HepG2 (cell line): ENCODE results near the gene MNAT1. TPM values are rescaled to one million over a fixed set of nuclear protein-coding genes. Genes with fewer than 3 reads are reported as not detected.

ENCODE experiments used
- ARNT ChIP-seq: fragments of 450-650 bp; IDR thresholded peaks from 2 replicates; pipeline ENCODE4 v1.6.1; 2017
- FOXK2 ChIP-seq: fragments of 450-650 bp; IDR thresholded peaks from 2 replicates; pipeline ENCODE4 v1.6.1; 2016
- GLI4 ChIP-seq: sonication (generic); formaldehyde crosslinking; IDR thresholded peaks from 2 replicates; pipeline ENCODE4 v1.5.1; 2020; ENCODE audit warnings: missing genetic modification reagents, mild to moderate bottlenecking, moderate library complexity, borderline replicate concordance
- HDAC1 ChIP-seq: sonication (generic); formaldehyde crosslinking; IDR thresholded peaks from 2 replicates; pipeline ENCODE4 v1.5.1; 2020; ENCODE audit warnings: mild to moderate bottlenecking, missing genetic modification reagents
- KDM5A ChIP-seq: fragments of 200-600 bp; sonication (generic); IDR thresholded peaks from 2 replicates; pipeline ENCODE4 v1.7.0; 2018; ENCODE audit warnings: antibody characterized with exemption, mild to moderate bottlenecking, low read length, borderline replicate concordance
- MIER3 ChIP-seq: IDR thresholded peaks from 2 replicates; pipeline ENCODE4 v1.6.1; 2016; ENCODE audit warnings: missing compliant biosample characterization, borderline replicate concordance
- NKX3-1 ChIP-seq: sonication (generic); formaldehyde crosslinking; IDR thresholded peaks from 2 replicates; pipeline ENCODE4 v1.5.0; 2020; ENCODE audit warnings: missing genetic modification reagents
- NPAS2 ChIP-seq: sonication (generic); formaldehyde crosslinking; IDR thresholded peaks from 2 replicates; pipeline ENCODE4 v1.8.0; 2022; ENCODE audit warnings: mild to moderate bottlenecking, missing genetic modification reagents, borderline replicate concordance
- PHF5A ChIP-seq: IDR thresholded peaks from one replicate; pipeline ENCODE4 v1.6.1; 2018; ENCODE audit warnings: low read depth, missing genetic modification reagents; ENCODE audit not compliant: unreplicated experiment
- RXRB ChIP-seq: IDR thresholded peaks from 2 replicates; pipeline ENCODE4 v1.6.1; 2016; ENCODE audit warnings: borderline replicate concordance, missing genetic modification reagents, missing compliant biosample characterization
- SIN3B ChIP-seq: fragments of 150-350 bp; IDR thresholded peaks from 2 replicates; pipeline ENCODE4 v1.6.1; 2014; ENCODE audit warnings: low read length
- SP5 ChIP-seq: IDR thresholded peaks from 2 replicates; pipeline ENCODE4 v1.6.1; 2016; ENCODE audit warnings: low read depth, borderline replicate concordance
- TBX2 ChIP-seq: sonication (generic); formaldehyde crosslinking; IDR thresholded peaks from 2 replicates; pipeline ENCODE4 v1.5.0; 2020; ENCODE audit warnings: missing genetic modification reagents, mild to moderate bottlenecking, borderline replicate concordance
- ZNF12 ChIP-seq: sonication (generic); formaldehyde crosslinking; IDR thresholded peaks from 2 replicates; pipeline ENCODE4 v1.5.0; 2020; ENCODE audit warnings: missing genetic modification reagents
- ZNF253 ChIP-seq: sonication (generic); formaldehyde crosslinking; IDR thresholded peaks from 2 replicates; pipeline ENCODE4 v1.8.0; 2022; ENCODE audit warnings: mild to moderate bottlenecking, missing genetic modification reagents, borderline replicate concordance
- ZNF329 ChIP-seq: sonication (generic); formaldehyde crosslinking; IDR thresholded peaks from 2 replicates; pipeline ENCODE4 v1.9.0; 2021; ENCODE audit warnings: low read depth, mild to moderate bottlenecking, missing genetic modification reagents
- ZNF335 ChIP-seq: sonication (generic); formaldehyde crosslinking; IDR thresholded peaks from 2 replicates; pipeline ENCODE4 v1.4.0; 2020; ENCODE audit warnings: missing genetic modification reagents
- ZNF446 ChIP-seq: sonication (generic); formaldehyde crosslinking; IDR thresholded peaks from 2 replicates; pipeline ENCODE4 v1.5.0; 2020; ENCODE audit warnings: mild to moderate bottlenecking, missing genetic modification reagents
- ZNF614 ChIP-seq: IDR thresholded peaks from 2 replicates; pipeline ENCODE4 v1.6.1; 2018; ENCODE audit warnings: missing biosample characterization, missing genetic modification reagents, inconsistent platforms, borderline replicate concordance
- ZNF713 ChIP-seq: sonication (generic); formaldehyde crosslinking; IDR thresholded peaks from 2 replicates; pipeline ENCODE4 v1.4.0; 2020; ENCODE audit warnings: mild to moderate bottlenecking, missing genetic modification reagents
- ZNF792 ChIP-seq: IDR thresholded peaks from 2 replicates; pipeline ENCODE4 v1.6.1; 2016
- ZNF816 ChIP-seq: sonication (generic); formaldehyde crosslinking; IDR thresholded peaks from 2 replicates; pipeline ENCODE4 v1.8.0; 2022; ENCODE audit warnings: missing genetic modification reagents, mild to moderate bottlenecking, borderline replicate concordance
- polyA plus RNA-seq, 8 experiments: library from polyadenylated mRNA; depleted of rRNA in 3 of 8; stranded (reverse) in 7 of 8; unstranded in 1 of 8; fragments of >200 nt; fragmentation: Illumina TruSeq in 4 of 8; extraction: Trizol in 4 of 8; gene quantifications; 2 replicates each; pipeline versions ENCODE4 v1.2.1 to v1.2.3, GENCODE V29; 2011 to 2016; ENCODE audit warnings: low read depth in 4 of 8, missing spikeins in 1 of 8, mixed read lengths in 1 of 8; ENCODE audit not compliant: insufficient read depth in 1 of 8
- total RNA-seq, 5 experiments: library from RNA; depleted of rRNA; stranded (reverse); fragments of >200 nt; fragmentation: Illumina TruSeq; extraction: Trizol; gene quantifications; 2 replicates each; pipeline ENCODE4 v1.2.3, GENCODE V29; 2016; ENCODE audit warnings: low read depth in 1 of 5
- TF ChIP-seq, protein P1 (sequence below): sonication (generic); formaldehyde crosslinking; conservative IDR thresholded peaks from 2 replicates; pipeline ENCODE4 v1.5.0; 2020; ENCODE audit warnings: missing genetic modification reagents
- TF ChIP-seq, protein P2 (sequence below): sonication (generic); formaldehyde crosslinking; IDR thresholded peaks from 2 replicates; pipeline ENCODE4 v1.5.0; 2020; ENCODE audit warnings: missing genetic modification reagents, mild to moderate bottlenecking, borderline replicate concordance
- TF ChIP-seq, protein P3 (sequence below): fragments of 450-650 bp; IDR thresholded peaks from 2 replicates; pipeline ENCODE4 v1.6.1; 2016
- TF ChIP-seq, protein P4 (sequence below): sonication (generic); formaldehyde crosslinking; IDR thresholded peaks from 2 replicates; pipeline ENCODE4 v1.8.0; 2022; ENCODE audit warnings: mild to moderate bottlenecking, missing genetic modification reagents; ENCODE audit not compliant: insufficient replicate concordance
- TF ChIP-seq, protein P5 (sequence below): sonication (generic); formaldehyde crosslinking; IDR thresholded peaks from 2 replicates; pipeline ENCODE4 v1.4.0; 2020; ENCODE audit warnings: missing genetic modification reagents

Gene MNAT1
- total and polyA plus RNA-seq, 2 of the 13 experiments (the other 11 are each of a cell fraction or from before 2014, with no cell fraction given), result 49.2 to 94.8 TPM

DNA sequence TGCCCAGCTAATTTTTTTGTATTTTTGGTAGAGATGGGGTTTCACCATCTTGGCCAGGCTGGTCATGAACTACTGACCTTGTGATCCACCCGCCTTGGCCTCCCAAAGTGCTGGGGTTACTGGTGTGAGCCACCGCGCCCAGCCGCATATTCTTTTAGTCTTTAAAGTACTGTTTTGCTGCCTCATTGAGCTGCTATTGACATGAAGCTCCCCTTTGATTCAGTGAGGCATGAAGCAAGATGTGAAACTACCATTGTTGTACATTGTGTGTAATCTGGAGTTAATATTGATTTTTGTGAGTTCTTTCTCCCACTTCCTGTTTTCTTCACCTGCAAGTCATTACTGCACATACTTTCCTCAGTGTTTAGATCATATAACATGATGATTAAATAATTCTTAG lies 80.8 kb downstream of the MNAT1 start (continued):
- TF ChIP-seq, protein P1, sequence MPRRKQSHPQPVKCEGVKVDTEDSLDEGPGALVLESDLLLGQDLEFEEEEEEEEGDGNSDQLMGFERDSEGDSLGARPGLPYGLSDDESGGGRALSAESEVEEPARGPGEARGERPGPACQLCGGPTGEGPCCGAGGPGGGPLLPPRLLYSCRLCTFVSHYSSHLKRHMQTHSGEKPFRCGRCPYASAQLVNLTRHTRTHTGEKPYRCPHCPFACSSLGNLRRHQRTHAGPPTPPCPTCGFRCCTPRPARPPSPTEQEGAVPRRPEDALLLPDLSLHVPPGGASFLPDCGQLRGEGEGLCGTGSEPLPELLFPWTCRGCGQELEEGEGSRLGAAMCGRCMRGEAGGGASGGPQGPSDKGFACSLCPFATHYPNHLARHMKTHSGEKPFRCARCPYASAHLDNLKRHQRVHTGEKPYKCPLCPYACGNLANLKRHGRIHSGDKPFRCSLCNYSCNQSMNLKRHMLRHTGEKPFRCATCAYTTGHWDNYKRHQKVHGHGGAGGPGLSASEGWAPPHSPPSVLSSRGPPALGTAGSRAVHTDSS (CRISPR knock-in tag), result no peak
- TF ChIP-seq ZNF713 (CRISPR knock-in tag) (no peak), PHF5A (CRISPR knock-in tag) (peak; percentile 57), SP5 (peak; percentile 23; the same call in 1 of the 2 replicates), ARNT (no peak), TBX2 (CRISPR knock-in tag) (peak; percentile 67; the same call in 1 of the 2 replicates), NKX3-1 (CRISPR knock-in tag) (no peak), ZNF446 (CRISPR knock-in tag) (no peak), ZNF12 (peak; percentile 76; the same call in 1 of the 2 replicates), ZNF329 (CRISPR knock-in tag) (no peak), MIER3 (CRISPR knock-in tag) (peak; percentile 81; the same call in 1 of the 2 replicates), ZNF816 (CRISPR knock-in tag) (no peak), ZNF253 (CRISPR knock-in tag) (no peak), RXRB (peak; percentile 81), SIN3B (no peak), GLI4 (no peak), NPAS2 (CRISPR knock-in tag) (no peak), ZNF792 (peak; percentile 22; the same call in 1 of the 2 replicates), ZNF335 (CRISPR knock-in tag) (no peak), ZNF614 (peak; percentile 78; the same call in 1 of the 2 replicates), KDM5A (no peak), HDAC1 (0 out of 2 replicates have a peak, but pooled peaks have one; percentile 25), FOXK2 (peak; percentile 27; the same call in 1 of the 2 replicates)
- TF ChIP-seq, protein P2, sequence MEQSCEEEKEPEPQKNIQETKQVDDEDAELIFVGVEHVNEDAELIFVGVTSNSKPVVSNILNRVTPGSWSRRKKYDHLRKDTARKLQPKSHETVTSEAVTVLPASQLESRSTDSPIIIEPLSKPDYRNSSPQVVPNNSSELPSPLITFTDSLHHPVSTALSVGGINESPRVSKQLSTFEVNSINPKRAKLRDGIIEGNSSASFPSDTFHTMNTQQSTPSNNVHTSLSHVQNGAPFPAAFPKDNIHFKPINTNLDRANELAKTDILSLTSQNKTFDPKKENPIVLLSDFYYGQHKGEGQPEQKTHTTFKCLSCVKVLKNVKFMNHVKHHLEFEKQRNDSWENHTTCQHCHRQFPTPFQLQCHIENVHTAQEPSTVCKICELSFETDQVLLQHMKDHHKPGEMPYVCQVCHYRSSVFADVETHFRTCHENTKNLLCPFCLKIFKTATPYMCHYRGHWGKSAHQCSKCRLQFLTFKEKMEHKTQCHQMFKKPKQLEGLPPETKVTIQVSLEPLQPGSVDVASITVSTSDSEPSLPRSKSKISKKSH (CRISPR knock-in tag), result no peak
- TF ChIP-seq, protein P3, sequence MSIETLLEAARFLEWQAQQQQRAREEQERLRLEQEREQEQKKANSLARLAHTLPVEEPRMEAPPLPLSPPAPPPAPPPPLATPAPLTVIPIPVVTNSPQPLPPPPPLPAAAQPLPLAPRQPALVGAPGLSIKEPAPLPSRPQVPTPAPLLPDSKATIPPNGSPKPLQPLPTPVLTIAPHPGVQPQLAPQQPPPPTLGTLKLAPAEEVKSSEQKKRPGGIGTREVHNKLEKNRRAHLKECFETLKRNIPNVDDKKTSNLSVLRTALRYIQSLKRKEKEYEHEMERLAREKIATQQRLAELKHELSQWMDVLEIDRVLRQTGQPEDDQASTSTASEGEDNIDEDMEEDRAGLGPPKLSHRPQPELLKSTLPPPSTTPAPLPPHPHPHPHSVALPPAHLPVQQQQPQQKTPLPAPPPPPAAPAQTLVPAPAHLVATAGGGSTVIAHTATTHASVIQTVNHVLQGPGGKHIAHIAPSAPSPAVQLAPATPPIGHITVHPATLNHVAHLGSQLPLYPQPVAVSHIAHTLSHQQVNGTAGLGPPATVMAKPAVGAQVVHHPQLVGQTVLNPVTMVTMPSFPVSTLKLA, result no peak
- TF ChIP-seq, protein P4, sequence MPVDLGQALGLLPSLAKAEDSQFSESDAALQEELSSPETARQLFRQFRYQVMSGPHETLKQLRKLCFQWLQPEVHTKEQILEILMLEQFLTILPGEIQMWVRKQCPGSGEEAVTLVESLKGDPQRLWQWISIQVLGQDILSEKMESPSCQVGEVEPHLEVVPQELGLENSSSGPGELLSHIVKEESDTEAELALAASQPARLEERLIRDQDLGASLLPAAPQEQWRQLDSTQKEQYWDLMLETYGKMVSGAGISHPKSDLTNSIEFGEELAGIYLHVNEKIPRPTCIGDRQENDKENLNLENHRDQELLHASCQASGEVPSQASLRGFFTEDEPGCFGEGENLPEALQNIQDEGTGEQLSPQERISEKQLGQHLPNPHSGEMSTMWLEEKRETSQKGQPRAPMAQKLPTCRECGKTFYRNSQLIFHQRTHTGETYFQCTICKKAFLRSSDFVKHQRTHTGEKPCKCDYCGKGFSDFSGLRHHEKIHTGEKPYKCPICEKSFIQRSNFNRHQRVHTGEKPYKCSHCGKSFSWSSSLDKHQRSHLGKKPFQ (CRISPR knock-in tag), result no peak
- TF ChIP-seq, protein P5, sequence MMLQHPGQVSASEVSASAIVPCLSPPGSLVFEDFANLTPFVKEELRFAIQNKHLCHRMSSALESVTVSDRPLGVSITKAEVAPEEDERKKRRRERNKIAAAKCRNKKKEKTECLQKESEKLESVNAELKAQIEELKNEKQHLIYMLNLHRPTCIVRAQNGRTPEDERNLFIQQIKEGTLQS, result no peak
